ENCODE results near the gene TRIM63. TPM values are rescaled to one million over a fixed set of nuclear protein-coding genes. Genes with fewer than 3 reads are reported as not detected.
A peak's percentile ranks its signal among the peaks of the same experiment; 100 is the strongest.

The TRIM63 gene
- total and polyA plus RNA-seq, 2 of the 8 experiments (the other 6 are each of a cell fraction or from before 2014, with no cell fraction given), result not detected

- Histone ChIP-seq H2AK5ac (ENCODE audit: low read depth, low read length) (no peak overlapping the region), H3K4me1 (replicated peaks in 1 of 4; ENCODE audit: control insufficient read depth in 3 of 4, insufficient read depth in 4 of 4, low read length in 3 of 4) (peaks cover 0 to 19% (median 12%) of the 10 kb centered on the region in 4 experiments; a peak in 6 of 7 replicates), H3K27ac (ENCODE audit: low read depth, low read length) (no peak overlapping the region), H4K8ac (ENCODE audit: extremely low read depth, insufficient read depth, low read length) (peak overlapping the region; percentile 31; the same call in 1 of the 2 replicates), H2BK120ac (replicated peaks; ENCODE audit: low read depth, low read length) (no peak overlapping the region), H3K4ac (replicated peaks; ENCODE audit: insufficient read length, low read depth, low read length) (no peak overlapping the region), H2BK15ac (ENCODE audit: low read length) (no peak overlapping the region), H2BK20ac (ENCODE audit: low read length) (no peak overlapping the region), H3K36me3 (ENCODE audit: control insufficient read depth in 2 of 4, insufficient read depth in 4 of 4, low read length in 3 of 4) (no peaks in the 10 kb centered on the region), H3K23me2 (ENCODE audit: low read depth, low read length) (peaks cover 3% of the 10 kb centered on the region; the same call in 1 of the 2 replicates), H3K4me2 (ENCODE audit: insufficient read depth in 1 of 2, low read depth in 2 of 2, low read length in 2 of 2) (no peak overlapping the region), H4K91ac (replicated peaks; ENCODE audit: insufficient read length, low read length) (no peak overlapping the region), H3K79me2 (ENCODE audit: control insufficient read depth in 1 of 2, insufficient read depth in 2 of 2, low read length in 2 of 2) (no peaks in the 10 kb centered on the region), H3K14ac (ENCODE audit: insufficient read length) (no peak overlapping the region), H3K9ac (replicated peaks in 1 of 4; ENCODE audit: extremely low read depth in 1 of 4, low read depth in 3 of 4, low read length in 3 of 4) (no peak overlapping the region), H2BK5ac (ENCODE audit: low read depth, low read length) (no peak overlapping the region), H3K27me3 (replicated peaks in 1 of 4; ENCODE audit: control insufficient read depth in 3 of 4, extremely low read depth in 1 of 4, insufficient read depth in 3 of 4, low read length in 3 of 4) (no peaks in the 10 kb centered on the region), H3K56ac (replicated peaks; ENCODE audit: insufficient read length, low read depth, low read length) (no peak overlapping the region), H4K20me1 (replicated peaks in 1 of 2; ENCODE audit: control insufficient read depth in 1 of 2, insufficient read depth in 2 of 2, low read length in 2 of 2) (no peaks in the 10 kb centered on the region), H3K23ac (ENCODE audit: insufficient read length) (no peak overlapping the region), H4K5ac (ENCODE audit: insufficient read length, low read depth, low read length) (no peak overlapping the region), H3K18ac (ENCODE audit: extremely low read depth, low read length) (no peak overlapping the region), H3K79me1 (ENCODE audit: low read depth, low read length) (no peaks in the 10 kb centered on the region), H3K9me3 (ENCODE audit: insufficient read depth in 2 of 2, low read depth in 1 of 2, low read length in 1 of 2) (no peaks in the 10 kb centered on the region), H2AFZ (ENCODE audit: low read length) (no peak overlapping the region), H2BK12ac (ENCODE audit: low read depth, low read length) (no peak overlapping the region), H3K4me3 (ENCODE audit: extremely low read depth in 1 of 4, insufficient read depth in 2 of 4, low read depth in 3 of 4, low read length in 4 of 4) (no peak overlapping the region)
- DNase-seq (ENCODE audit: low read depth in 1 of 2, low spot score in 2 of 2), result no peak
- ChIA-PET POLR2A (ENCODE audit: partially characterized antibody) (interaction anchor here (0.6 to 1.7 kb wide), 4 partner anchors 18 to 142 kb away, joined by 3 to 5 read pairs (median 3); partner anchors contain the start of gene PAQR7), CTCF (ENCODE audit: partially characterized antibody) (interaction anchor here (0.6 to 3.0 kb wide), 9 partner anchors 8 to 440 kb away, joined by 3 to 17 read pairs (median 4); no protein-coding TSS in a partner anchor)
- TF ChIP-seq MAX (IDR thresholded peaks at IDR 0.05) (no peak), SAP30 (IDR thresholded peaks at IDR 0.05; ENCODE audit: insufficient read depth, insufficient replicate concordance, low read length) (no peak), ZNF274 (IDR thresholded peaks at IDR 0.05; ENCODE audit: borderline replicate concordance, extremely low read depth, low read length) (no peak), NRF1 (IDR thresholded peaks at IDR 0.05; ENCODE audit: low read depth, low read length) (no peak), E2F6 (IDR thresholded peaks at IDR 0.05) (no peak), HDAC6 (IDR thresholded peaks at IDR 0.05; ENCODE audit: low read depth, low read length) (no peak), SIRT6 (IDR thresholded peaks at IDR 0.05; ENCODE audit: low read length) (no peak), MAFK (IDR thresholded peaks at IDR 0.05; ENCODE audit: low read depth, low read length) (no peak), RFX5 (IDR thresholded peaks at IDR 0.05; ENCODE audit: borderline replicate concordance, low read depth, low read length) (no peak), JUND (IDR thresholded peaks at IDR 0.05; ENCODE audit: low read length) (no peak)
- FAIRE-seq, result no peak
- WGBS, 2 experiments (ENCODE audit: extremely low coverage in 1 of 2, insufficient coverage in 1 of 2, insufficient read length in 1 of 2, insufficient replicate concordance in 2 of 2, low coverage in 1 of 2, low lambda C conversion rate in 2 of 2, missing lambda C conversion rate in 1 of 2), result 77% methylated on average over 6 of the region's 6 CpGs; no CpG with 5 or more reads in 1 of the 2 experiments
Measured at GRCh38 chr1:26017606-26018005, 49.8 kb downstream of the TRIM63 start.

Data from H1 (cell line).